ENCODE results near the gene RUFY1. TPM values are rescaled to one million over a fixed set of nuclear protein-coding genes. Genes with fewer than 3 reads are reported as not detected.
"Not testable (repeated sequence)": the region's sequence is repeated elsewhere in the genome, so short reads cannot be mapped to it uniquely, and the experiment has no call there.

The RUFY1 gene
- polyA plus RNA-seq, 1 donor (not counting 4 experiments of a cell fraction or from before 2014, with no cell fraction given): 25.2 TPM

DNA sequence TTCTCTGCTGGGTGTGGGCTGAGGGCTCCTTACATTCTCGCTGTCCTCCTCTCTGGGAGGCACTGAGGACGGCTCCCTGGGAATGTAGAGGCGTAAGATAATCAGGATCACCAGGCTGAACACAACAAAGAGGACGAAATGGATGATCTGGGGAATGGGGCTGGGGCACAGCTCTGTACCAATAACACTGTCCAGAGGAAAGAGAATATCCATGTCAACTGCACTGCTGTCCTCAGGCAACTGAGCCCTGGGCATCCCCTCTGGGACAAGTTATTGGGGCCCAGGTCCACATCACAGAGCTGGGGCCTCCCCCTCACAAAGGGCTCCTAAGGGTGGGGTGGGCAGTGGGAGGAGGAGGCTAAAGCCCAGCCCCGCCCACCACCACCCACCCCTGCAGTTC, 94.4 kb downstream of the RUFY1 start:
- H3K4me2 ChIP-seq (ENCODE audit: control insufficient read depth, extremely low read depth, insufficient read depth, low read depth, low read length); H2AFZ ChIP-seq (ENCODE audit: control insufficient read depth, low read length); H3K9me1 ChIP-seq (ENCODE audit: control insufficient read depth, extremely low read depth, insufficient read depth, low read length); H3K79me2 ChIP-seq (ENCODE audit: control insufficient read depth, insufficient read depth, low read length); FAIRE-seq; H3K4me3 ChIP-seq (ENCODE audit: control insufficient read depth in 2 of 3, extremely low read depth in 1 of 3, insufficient read depth in 2 of 3, low read depth in 1 of 3, low read length in 3 of 3); dilution Hi-C loops (cut with MboI; ENCODE audit: extremely low pct_ligation_motif_present, low sequenced_read_pairs); H3K9me3 ChIP-seq (ENCODE audit: control insufficient read depth, low read depth, low read length); H3K27ac ChIP-seq (ENCODE audit: control insufficient read depth, insufficient read depth, low read length); H3K4me1 ChIP-seq (ENCODE audit: control insufficient read depth, extremely low read depth, insufficient read depth, low read length); H3K9ac ChIP-seq (ENCODE audit: control insufficient read depth, extremely low read depth, insufficient read depth, low read length); H4K20me1 ChIP-seq (ENCODE audit: control insufficient read depth, extremely low read depth, insufficient read depth, low read length); H3K27me3 ChIP-seq (ENCODE audit: control insufficient read depth, extremely low read depth, insufficient read depth, low read length); H3K36me3 ChIP-seq (ENCODE audit: control insufficient read depth in 2 of 2, extremely low read depth in 1 of 2, insufficient read depth in 2 of 2, low read length in 2 of 2); DNase-seq (ENCODE audit: low read depth, low spot score): not testable (repeated sequence)

DNA sequence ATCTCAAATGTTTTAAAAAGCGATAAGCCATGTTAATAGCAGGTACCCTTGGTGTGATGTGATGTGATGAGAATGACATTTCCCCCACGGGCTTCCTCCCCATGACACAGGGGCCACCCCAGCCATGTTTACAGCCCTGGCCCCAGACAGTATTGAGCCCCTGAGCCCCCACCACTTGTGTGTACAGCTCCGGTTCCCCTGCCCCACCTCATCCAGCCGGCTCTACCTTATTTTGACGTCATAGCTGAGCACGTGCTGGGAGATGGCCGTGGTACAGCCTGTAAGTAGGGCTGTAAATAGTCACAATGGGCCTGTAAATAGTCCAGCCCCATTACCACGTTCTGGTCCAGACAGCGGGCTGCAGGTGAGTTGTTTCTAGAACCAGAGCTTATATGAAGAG, 98.1 kb downstream of the RUFY1 start:
- no peak overlapping the region for H2AFZ ChIP-seq (ENCODE audit: control insufficient read depth, low read length)
- H3K9me3 ChIP-seq (ENCODE audit: control insufficient read depth, low read depth, low read length): no peaks in the 10 kb centered on the region
- H3K4me1 ChIP-seq (ENCODE audit: control insufficient read depth, extremely low read depth, insufficient read depth, low read length): no peaks in the 10 kb centered on the region
- no peaks in the 10 kb centered on the region for H3K9me1 ChIP-seq (ENCODE audit: control insufficient read depth, extremely low read depth, insufficient read depth, low read length)
- H4K20me1 ChIP-seq (ENCODE audit: control insufficient read depth, extremely low read depth, insufficient read depth, low read length): no peaks in the 10 kb centered on the region
- no peak overlapping the region for H3K4me3 ChIP-seq (ENCODE audit: control insufficient read depth in 2 of 3, extremely low read depth in 1 of 3, insufficient read depth in 2 of 3, low read depth in 1 of 3, low read length in 3 of 3)
- dilution Hi-C loops (cut with MboI; ENCODE audit: extremely low pct_ligation_motif_present, low sequenced_read_pairs): no loop called here
- DNase-seq (ENCODE audit: low read depth, low spot score) (no peak), FAIRE-seq (no peak)
- no peak for TF ChIP-seq EZH2 (IDR thresholded peaks at IDR 0.05; ENCODE audit: low read length)
- TF ChIP-seq, protein P1, sequence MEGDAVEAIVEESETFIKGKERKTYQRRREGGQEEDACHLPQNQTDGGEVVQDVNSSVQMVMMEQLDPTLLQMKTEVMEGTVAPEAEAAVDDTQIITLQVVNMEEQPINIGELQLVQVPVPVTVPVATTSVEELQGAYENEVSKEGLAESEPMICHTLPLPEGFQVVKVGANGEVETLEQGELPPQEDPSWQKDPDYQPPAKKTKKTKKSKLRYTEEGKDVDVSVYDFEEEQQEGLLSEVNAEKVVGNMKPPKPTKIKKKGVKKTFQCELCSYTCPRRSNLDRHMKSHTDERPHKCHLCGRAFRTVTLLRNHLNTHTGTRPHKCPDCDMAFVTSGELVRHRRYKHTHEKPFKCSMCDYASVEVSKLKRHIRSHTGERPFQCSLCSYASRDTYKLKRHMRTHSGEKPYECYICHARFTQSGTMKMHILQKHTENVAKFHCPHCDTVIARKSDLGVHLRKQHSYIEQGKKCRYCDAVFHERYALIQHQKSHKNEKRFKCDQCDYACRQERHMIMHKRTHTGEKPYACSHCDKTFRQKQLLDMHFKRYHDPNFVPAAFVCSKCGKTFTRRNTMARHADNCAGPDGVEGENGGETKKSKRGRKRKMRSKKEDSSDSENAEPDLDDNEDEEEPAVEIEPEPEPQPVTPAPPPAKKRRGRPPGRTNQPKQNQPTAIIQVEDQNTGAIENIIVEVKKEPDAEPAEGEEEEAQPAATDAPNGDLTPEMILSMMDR (optimal IDR thresholded peaks at IDR 0.05 in 1 of 3, IDR thresholded peaks at IDR 0.05 in 1 of 3, conservative IDR thresholded peaks at IDR 0.05 in 1 of 3; ENCODE audit: extremely low read depth in 1 of 3, insufficient read depth in 2 of 3, low read length in 3 of 3): no peak
- no peaks in the 10 kb centered on the region for H3K79me2 ChIP-seq (ENCODE audit: control insufficient read depth, insufficient read depth, low read length)
- H3K27me3 ChIP-seq (ENCODE audit: control insufficient read depth, extremely low read depth, insufficient read depth, low read length): no peaks in the 10 kb centered on the region
- H3K4me2 ChIP-seq (ENCODE audit: control insufficient read depth, extremely low read depth, insufficient read depth, low read depth, low read length): no peak overlapping the region
- no peak overlapping the region for H3K27ac ChIP-seq (ENCODE audit: control insufficient read depth, insufficient read depth, low read length)
- no peak overlapping the region for H3K9ac ChIP-seq (ENCODE audit: control insufficient read depth, extremely low read depth, insufficient read depth, low read length)
- no peaks in the 10 kb centered on the region for H3K36me3 ChIP-seq (ENCODE audit: control insufficient read depth in 2 of 2, extremely low read depth in 1 of 2, insufficient read depth in 2 of 2, low read length in 2 of 2)

DNA sequence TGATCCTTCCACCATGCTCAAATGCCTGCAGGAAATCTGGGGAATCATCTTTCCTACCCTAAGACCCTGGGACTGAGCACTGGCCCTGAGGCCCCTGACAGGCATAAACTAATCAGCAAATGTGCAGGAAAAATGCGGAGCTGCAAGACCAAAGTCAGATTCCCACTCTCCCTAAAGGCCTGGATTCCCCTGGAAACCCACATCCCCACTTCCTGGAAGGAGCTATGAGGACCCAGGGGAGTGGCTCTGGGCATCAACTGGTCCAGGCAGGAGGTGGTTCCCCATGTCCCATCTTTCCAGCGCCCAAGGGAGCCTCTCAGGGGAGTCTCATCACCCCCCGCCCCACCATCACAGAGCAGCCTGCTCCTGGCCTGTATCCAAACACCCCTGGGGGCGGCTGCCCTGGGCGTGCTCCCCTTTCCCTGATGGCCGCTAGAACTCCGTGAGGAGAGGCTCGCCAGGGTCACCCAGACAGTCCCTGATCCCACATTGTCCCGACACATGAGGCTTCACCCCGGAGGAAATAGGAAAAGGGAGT, 98.9 kb downstream of the RUFY1 start:
- H3K4me2 ChIP-seq (ENCODE audit: control insufficient read depth, extremely low read depth, insufficient read depth, low read depth, low read length); dilution Hi-C loops (cut with MboI; ENCODE audit: extremely low pct_ligation_motif_present, low sequenced_read_pairs); FAIRE-seq: not testable (repeated sequence)

DNA sequence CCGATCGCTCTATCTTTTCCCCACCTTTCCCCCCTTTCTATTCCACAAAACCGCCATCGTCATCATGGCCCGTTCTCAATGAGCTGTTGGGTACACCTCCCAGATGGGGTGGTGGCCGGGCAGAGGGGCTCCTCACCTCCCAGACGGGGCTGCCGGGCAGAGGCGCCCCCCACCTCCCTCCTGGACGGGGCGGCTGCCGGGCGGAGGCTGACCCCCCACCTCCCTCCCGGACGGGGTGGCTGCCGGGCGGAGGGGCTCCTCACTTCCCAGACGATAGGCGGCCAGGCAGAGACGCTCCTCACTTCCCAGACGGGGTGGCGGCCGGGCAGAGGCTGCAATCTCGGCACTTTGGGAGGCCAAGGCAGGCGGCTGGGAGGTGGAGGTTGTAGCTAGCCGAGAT, 99.9 kb downstream of the RUFY1 start:
- dilution Hi-C loops (cut with MboI; ENCODE audit: extremely low pct_ligation_motif_present, low sequenced_read_pairs); H2AFZ ChIP-seq (ENCODE audit: control insufficient read depth, low read length); H3K4me2 ChIP-seq (ENCODE audit: control insufficient read depth, extremely low read depth, insufficient read depth, low read depth, low read length); H3K9ac ChIP-seq (ENCODE audit: control insufficient read depth, extremely low read depth, insufficient read depth, low read length); H3K9me1 ChIP-seq (ENCODE audit: control insufficient read depth, extremely low read depth, insufficient read depth, low read length); H3K36me3 ChIP-seq (ENCODE audit: control insufficient read depth in 2 of 2, extremely low read depth in 1 of 2, insufficient read depth in 2 of 2, low read length in 2 of 2); H3K27ac ChIP-seq (ENCODE audit: control insufficient read depth, insufficient read depth, low read length); H3K79me2 ChIP-seq (ENCODE audit: control insufficient read depth, insufficient read depth, low read length); H3K27me3 ChIP-seq (ENCODE audit: control insufficient read depth, extremely low read depth, insufficient read depth, low read length); H3K4me1 ChIP-seq (ENCODE audit: control insufficient read depth, extremely low read depth, insufficient read depth, low read length); H3K4me3 ChIP-seq (ENCODE audit: control insufficient read depth in 2 of 3, extremely low read depth in 1 of 3, insufficient read depth in 2 of 3, low read depth in 1 of 3, low read length in 3 of 3); H3K9me3 ChIP-seq (ENCODE audit: control insufficient read depth, low read depth, low read length); H4K20me1 ChIP-seq (ENCODE audit: control insufficient read depth, extremely low read depth, insufficient read depth, low read length); FAIRE-seq; DNase-seq (ENCODE audit: low read depth, low spot score): not testable (repeated sequence)

More for the DNA sequence above, 98.9 kb downstream of the RUFY1 start:
- H2AFZ ChIP-seq (ENCODE audit: control insufficient read depth, low read length); H3K9me1 ChIP-seq (ENCODE audit: control insufficient read depth, extremely low read depth, insufficient read depth, low read length); H3K9ac ChIP-seq (ENCODE audit: control insufficient read depth, extremely low read depth, insufficient read depth, low read length); DNase-seq (ENCODE audit: low read depth, low spot score); H3K36me3 ChIP-seq (ENCODE audit: control insufficient read depth in 2 of 2, extremely low read depth in 1 of 2, insufficient read depth in 2 of 2, low read length in 2 of 2); H3K27me3 ChIP-seq (ENCODE audit: control insufficient read depth, extremely low read depth, insufficient read depth, low read length); H3K79me2 ChIP-seq (ENCODE audit: control insufficient read depth, insufficient read depth, low read length); H3K4me1 ChIP-seq (ENCODE audit: control insufficient read depth, extremely low read depth, insufficient read depth, low read length); H3K9me3 ChIP-seq (ENCODE audit: control insufficient read depth, low read depth, low read length); H3K27ac ChIP-seq (ENCODE audit: control insufficient read depth, insufficient read depth, low read length); H3K4me3 ChIP-seq (ENCODE audit: control insufficient read depth in 2 of 3, extremely low read depth in 1 of 3, insufficient read depth in 2 of 3, low read depth in 1 of 3, low read length in 3 of 3); H4K20me1 ChIP-seq (ENCODE audit: control insufficient read depth, extremely low read depth, insufficient read depth, low read length): not testable (repeated sequence)
